Right lobe of liver (tissue), 4 donors: ENCODE measurements around the gene SF3B3.

Experiments
- POLR2A ChIP-seq: fragments of 450-650 bp; IDR thresholded peaks from one replicate; pipeline ENCODE4 v1.6.1; 2017; ENCODE audit warnings: antibody characterized with exemption, mild to moderate bottlenecking
- TF ChIP-seq, protein P1 (sequence below), 4 donors: fragments of 200-600 bp in 3 of 4; fragments of 450-650 bp in 1 of 4; IDR thresholded peaks; one replicate each; pipeline versions ENCODE4 v1.5.1 to v1.8.0; 2016 to 2022; ENCODE audit warnings: antibody characterized with exemption in 4 of 4, mild to moderate bottlenecking in 2 of 4
- donor health status: DM: no; HTN: no; CAD: no.
- donor health status: DM: no; HTN: no; CAD: no.
- donor health status: DM: no; HTN: yes; CAD: no.

DNA sequence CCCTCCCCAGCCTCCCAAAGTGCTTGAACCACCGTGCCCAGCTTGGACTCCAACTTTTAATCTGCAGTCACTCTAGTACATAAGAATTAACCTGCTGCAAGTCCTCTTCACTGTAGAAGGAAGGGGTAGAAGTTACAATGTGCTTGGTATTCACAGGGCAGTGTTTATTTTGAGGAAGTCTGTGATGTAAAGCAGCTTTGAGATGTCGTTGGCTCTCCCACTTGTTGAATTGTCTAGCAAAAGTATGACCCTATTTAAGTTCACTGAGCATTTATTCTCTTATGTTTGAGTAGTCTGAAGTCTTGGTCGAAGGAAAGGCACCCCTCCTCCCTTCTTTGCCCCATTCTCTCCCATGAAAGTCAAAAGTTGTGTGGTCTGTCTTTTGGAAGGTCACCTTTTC lies 28.2 kb downstream of the SF3B3 start:
- TF ChIP-seq, protein P1, sequence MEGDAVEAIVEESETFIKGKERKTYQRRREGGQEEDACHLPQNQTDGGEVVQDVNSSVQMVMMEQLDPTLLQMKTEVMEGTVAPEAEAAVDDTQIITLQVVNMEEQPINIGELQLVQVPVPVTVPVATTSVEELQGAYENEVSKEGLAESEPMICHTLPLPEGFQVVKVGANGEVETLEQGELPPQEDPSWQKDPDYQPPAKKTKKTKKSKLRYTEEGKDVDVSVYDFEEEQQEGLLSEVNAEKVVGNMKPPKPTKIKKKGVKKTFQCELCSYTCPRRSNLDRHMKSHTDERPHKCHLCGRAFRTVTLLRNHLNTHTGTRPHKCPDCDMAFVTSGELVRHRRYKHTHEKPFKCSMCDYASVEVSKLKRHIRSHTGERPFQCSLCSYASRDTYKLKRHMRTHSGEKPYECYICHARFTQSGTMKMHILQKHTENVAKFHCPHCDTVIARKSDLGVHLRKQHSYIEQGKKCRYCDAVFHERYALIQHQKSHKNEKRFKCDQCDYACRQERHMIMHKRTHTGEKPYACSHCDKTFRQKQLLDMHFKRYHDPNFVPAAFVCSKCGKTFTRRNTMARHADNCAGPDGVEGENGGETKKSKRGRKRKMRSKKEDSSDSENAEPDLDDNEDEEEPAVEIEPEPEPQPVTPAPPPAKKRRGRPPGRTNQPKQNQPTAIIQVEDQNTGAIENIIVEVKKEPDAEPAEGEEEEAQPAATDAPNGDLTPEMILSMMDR (IDR thresholded peaks at IDR 0.05) = no peak
- TF ChIP-seq POLR2A = no peak
